Keratinocyte (primary cell): ENCODE results near the gene PTER. TPM values are rescaled to one million over a fixed set of nuclear protein-coding genes. Genes with fewer than 3 reads are reported as not detected.

Experiments
- DNase-seq: peaks from one replicate; pipeline ENCODE4 v3.0.0-alpha.2; 2011; ENCODE audit warnings: low read depth, missing footprints, low spot score
- FAIRE-seq: peaks from 2 replicates; lab custom pipeline; 2011; peaks lifted over from hg19 to GRCh38; lab: Jason Lieb, UNC
- H2AFZ ChIP-seq: 2 replicates; pipeline ENCODE4 v1.6.0; 2012; ENCODE audit warnings: low read length, control low read depth, inconsistent platforms; ENCODE audit not compliant: control insufficient read depth
- H3K27ac ChIP-seq: 2 replicates; pipeline ENCODE4 v1.5.1; 2011; ENCODE audit warnings: low read length; ENCODE audit not compliant: control insufficient read depth, insufficient read depth
- H3K27me3 ChIP-seq: 3 replicates; pipeline ENCODE4 v1.6.0; 2011; ENCODE audit warnings: low read length; ENCODE audit not compliant: control insufficient read depth, insufficient read depth; ENCODE audit errors: extremely low read depth
- H3K36me3 ChIP-seq, 2 experiments: 2 replicates in 1 of 2; 3 replicates in 1 of 2; pipeline ENCODE4 v1.5.1; 2011; ENCODE audit warnings: low read length in 2 of 2, mild to moderate bottlenecking in 1 of 2; ENCODE audit not compliant: control insufficient read depth in 2 of 2, insufficient read depth in 2 of 2; ENCODE audit errors: extremely low read depth in 1 of 2
- H3K4me1 ChIP-seq: 3 replicates; pipeline ENCODE4 v1.5.1; 2011; ENCODE audit warnings: low read length; ENCODE audit not compliant: control insufficient read depth, insufficient read depth; ENCODE audit errors: extremely low read depth
- H3K4me2 ChIP-seq: 3 replicates; pipeline ENCODE4 v1.6.0; 2011; ENCODE audit warnings: low read depth, low read length; ENCODE audit not compliant: control insufficient read depth, insufficient read depth; ENCODE audit errors: extremely low read depth
- H3K4me3 ChIP-seq, 3 experiments: fragments of 200-600 bp in 1 of 3; sonication (generic) in 1 of 3; 2 replicates in 2 of 3; 3 replicates in 1 of 3; pipeline ENCODE4 v1.5.1; 2011 to 2016; ENCODE audit warnings: low read length in 3 of 3, mild to moderate bottlenecking in 3 of 3, control low read depth in 2 of 3, inconsistent platforms in 1 of 3, low read depth in 1 of 3, mixed read lengths in 1 of 3, mixed run types in 1 of 3, moderate library complexity in 1 of 3; ENCODE audit not compliant: control insufficient read depth in 2 of 3, insufficient read depth in 2 of 3; ENCODE audit errors: extremely low read depth in 1 of 3
- H3K79me2 ChIP-seq: 2 replicates; pipeline ENCODE4 v1.6.0; 2012; ENCODE audit warnings: low read length; ENCODE audit not compliant: control insufficient read depth, insufficient read depth
- H3K9ac ChIP-seq: 3 replicates; pipeline ENCODE4 v1.6.0; 2011; ENCODE audit warnings: low read length; ENCODE audit not compliant: control insufficient read depth, insufficient read depth; ENCODE audit errors: extremely low read depth
- H3K9me1 ChIP-seq: 3 replicates; pipeline ENCODE4 v1.6.0; 2011; ENCODE audit warnings: low read length; ENCODE audit not compliant: control insufficient read depth, insufficient read depth; ENCODE audit errors: extremely low read depth
- H3K9me3 ChIP-seq: 2 replicates; pipeline ENCODE4 v1.5.1; 2012; ENCODE audit warnings: low read depth, low read length; ENCODE audit not compliant: control insufficient read depth
- H4K20me1 ChIP-seq: 3 replicates; pipeline ENCODE4 v1.6.0; 2011; ENCODE audit warnings: low read length; ENCODE audit not compliant: control insufficient read depth, insufficient read depth; ENCODE audit errors: extremely low read depth
- CTCF ChIP-seq, 3 experiments: IDR thresholded peaks in 1 of 3; conservative IDR thresholded peaks in 1 of 3; optimal IDR thresholded peaks in 1 of 3; 2 replicates in 2 of 3; 3 replicates in 1 of 3; pipeline versions ENCODE3 to v1.5.1; 2011; ENCODE audit warnings: low read length in 3 of 3, mild to moderate bottlenecking in 3 of 3, moderate library complexity in 2 of 3, control low read depth in 1 of 3, inconsistent platforms in 1 of 3; ENCODE audit not compliant: insufficient read depth in 2 of 3; ENCODE audit errors: extremely low read depth in 1 of 3
- EZH2 ChIP-seq: IDR thresholded peaks from one replicate; pipeline ENCODE4 v1.6.1; 2012; ENCODE audit warnings: inconsistent platforms, mild to moderate bottlenecking, low read length, moderate library complexity
- dilution Hi-C: fragments of 300-500 bp; cut with MboI; formaldehyde crosslinking; loops from one replicate; pipeline ENCODE4 v1.7.0; 2020; ENCODE audit warnings: low sequenced_read_pairs; ENCODE audit not compliant: extremely low pct_ligation_motif_present
- polyA plus RNA-seq, 5 experiments: library from polyadenylated mRNA; depleted of rRNA in 3 of 5; stranded (reverse) in 3 of 5; stranded (forward) in 1 of 5; unstranded in 1 of 5; fragments of >200 nt; gene quantifications; 1 replicate in 1 of 5; 2 replicates in 3 of 5; 3 replicates in 1 of 5; pipeline versions ENCODE4 v1.2.1 to v1.2.3, GENCODE V29; 2011 to 2012; ENCODE audit warnings: missing spikeins in 2 of 5, low read depth in 1 of 5, low replicate concordance in 1 of 5

Gene PTER
- polyA plus RNA-seq, 1 donor (not counting 4 experiments of a cell fraction or from before 2014, with no cell fraction given) = 10.1 TPM

DNA sequence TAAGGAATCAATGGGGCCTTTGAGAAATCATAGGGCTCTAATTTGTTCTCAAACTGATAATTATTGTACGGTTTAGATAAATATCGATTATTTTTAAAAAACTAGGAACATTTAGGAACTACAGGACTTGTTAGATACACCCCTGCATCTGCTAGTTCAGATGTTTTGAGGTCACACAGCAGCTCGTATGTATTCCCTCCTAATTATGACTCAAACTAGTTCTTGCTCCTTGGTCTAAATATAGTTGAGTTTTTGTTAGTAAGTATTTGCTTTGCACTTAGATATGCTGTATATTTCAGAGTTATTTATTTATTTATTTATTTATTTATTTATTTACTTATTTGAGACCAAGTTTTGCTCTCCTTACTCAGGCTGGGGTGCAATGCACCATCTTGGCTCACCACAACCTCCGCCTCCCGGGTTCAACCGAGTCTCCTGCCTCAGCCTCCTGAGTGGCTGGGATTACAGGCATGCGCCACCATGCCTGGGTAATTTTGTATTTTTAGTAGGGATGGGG, 22.7 kb downstream of the PTER start:
- Histone ChIP-seq H2AFZ (no peak overlapping the region), H4K20me1 (no peaks in the 10 kb centered on the region), H3K27me3 (no peaks in the 10 kb centered on the region), H3K79me2 (no peaks in the 10 kb centered on the region), H3K9ac (no peak overlapping the region), H3K9me3 (no peaks in the 10 kb centered on the region), H3K4me1 (no peaks in the 10 kb centered on the region), H3K27ac (no peak overlapping the region), H3K4me3 (no peak overlapping the region), H3K9me1 (no peaks in the 10 kb centered on the region), H3K4me2 (no peak overlapping the region), H3K36me3 (no peaks in the 10 kb centered on the region)
- TF ChIP-seq EZH2 (no peak), CTCF (optimal IDR thresholded peaks at IDR 0.05 in 1 of 3, IDR thresholded peaks at IDR 0.05 in 1 of 3, conservative IDR thresholded peaks at IDR 0.05 in 1 of 3; ENCODE audit: extremely low read depth in 1 of 3, insufficient read depth in 2 of 3, low read length in 3 of 3) (no peak)
- dilution Hi-C loops = no loop called here
- no peak for FAIRE-seq
- no peak for DNase-seq

DNA sequence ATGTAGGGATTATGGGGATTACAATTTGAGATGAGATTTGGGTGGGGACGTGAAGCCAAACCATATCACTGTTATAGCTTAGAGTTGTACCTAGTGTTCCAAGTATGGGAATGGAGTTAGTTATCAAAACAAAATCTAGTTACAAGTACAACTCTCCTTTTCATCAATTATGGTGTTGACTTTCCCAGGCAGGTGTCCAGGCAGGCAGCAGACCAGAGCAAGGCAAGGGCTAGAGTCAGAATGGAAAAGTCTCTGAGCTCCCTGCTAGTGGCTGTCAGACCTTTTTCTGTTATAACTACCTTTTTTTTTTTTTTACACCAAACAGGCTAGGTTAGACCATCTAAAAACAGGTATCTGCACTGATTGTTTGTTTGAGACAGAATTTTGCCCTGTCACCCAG, 29.2 kb downstream of the PTER start:
- no peak overlapping the region for H2AFZ ChIP-seq
- no peaks in the 10 kb centered on the region for H3K9me3 ChIP-seq
- H3K27me3 ChIP-seq = no peaks in the 10 kb centered on the region
- no peaks in the 10 kb centered on the region for H3K36me3 ChIP-seq
- TF ChIP-seq EZH2 (no peak), CTCF (optimal IDR thresholded peaks at IDR 0.05 in 1 of 3, IDR thresholded peaks at IDR 0.05 in 1 of 3, conservative IDR thresholded peaks at IDR 0.05 in 1 of 3; ENCODE audit: extremely low read depth in 1 of 3, insufficient read depth in 2 of 3, low read length in 3 of 3) (no peak)
- H3K4me2 ChIP-seq = no peak overlapping the region
- no peaks in the 10 kb centered on the region for H4K20me1 ChIP-seq
- FAIRE-seq = no peak
- no peak overlapping the region for H3K27ac ChIP-seq
- dilution Hi-C loops = no loop called here
- H3K4me3 ChIP-seq = no peak overlapping the region
- DNase-seq = no peak
- no peaks in the 10 kb centered on the region for H3K9me1 ChIP-seq
- H3K9ac ChIP-seq = no peak overlapping the region
- H3K4me1 ChIP-seq = no peaks in the 10 kb centered on the region
- H3K79me2 ChIP-seq = no peaks in the 10 kb centered on the region
